GM19193 (cell line): ENCODE results near the gene SLC26A6.

Experiments
- POLR2A ChIP-seq: IDR thresholded peaks from 4 replicates; pipeline ENCODE4 v1.6.1; 2011; ENCODE audit not compliant: insufficient read depth, insufficient read length; ENCODE audit errors: extremely low read depth

SLC26A6 gene

DNA sequence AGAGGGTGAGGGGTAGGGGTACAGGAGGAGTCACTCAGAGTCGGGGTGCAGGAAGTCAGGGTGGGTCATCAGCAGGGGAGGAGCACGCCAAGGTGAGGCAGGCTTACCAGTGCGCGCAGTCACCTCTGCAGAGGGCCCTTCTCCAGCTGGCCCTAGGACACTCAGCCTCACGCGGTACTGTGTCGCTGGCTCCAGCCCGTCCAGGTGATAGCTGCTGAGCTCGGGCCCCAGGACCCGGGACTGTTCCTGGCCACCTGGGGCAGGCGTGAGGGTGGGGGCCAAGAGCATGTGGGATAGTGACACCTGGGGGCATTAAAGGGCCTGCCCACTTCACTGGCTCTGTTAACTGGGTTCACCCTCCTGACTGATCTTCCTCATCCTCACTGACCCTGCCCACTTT, 47.6 kb downstream of the SLC26A6 start:
- no peak for TF ChIP-seq POLR2A

GRCh38 chr3:48585411-48585810, 49.9 kb downstream of the SLC26A6 start:
- TF ChIP-seq POLR2A: no peak

DNA sequence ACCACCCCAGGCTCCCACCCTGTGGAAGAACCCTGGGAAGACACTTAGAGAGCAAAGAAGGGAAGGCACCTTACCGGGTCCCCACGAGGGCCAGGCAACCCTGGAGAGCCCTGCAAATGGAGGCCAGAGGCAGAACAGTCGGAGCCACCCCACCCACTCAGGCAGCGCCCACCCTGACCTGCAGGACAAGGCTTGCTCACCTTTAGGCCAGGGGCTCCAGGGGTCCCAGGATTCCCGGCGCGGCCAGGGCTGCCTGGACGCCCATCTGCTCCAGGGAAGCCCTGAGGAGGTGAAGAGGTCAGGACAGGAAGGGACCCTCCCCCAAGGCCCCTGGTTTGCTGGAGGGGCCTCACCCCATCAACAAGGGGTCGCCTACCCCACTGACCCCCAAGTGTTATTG, 50.4 kb downstream of the SLC26A6 start:
- no peak for TF ChIP-seq POLR2A

DNA sequence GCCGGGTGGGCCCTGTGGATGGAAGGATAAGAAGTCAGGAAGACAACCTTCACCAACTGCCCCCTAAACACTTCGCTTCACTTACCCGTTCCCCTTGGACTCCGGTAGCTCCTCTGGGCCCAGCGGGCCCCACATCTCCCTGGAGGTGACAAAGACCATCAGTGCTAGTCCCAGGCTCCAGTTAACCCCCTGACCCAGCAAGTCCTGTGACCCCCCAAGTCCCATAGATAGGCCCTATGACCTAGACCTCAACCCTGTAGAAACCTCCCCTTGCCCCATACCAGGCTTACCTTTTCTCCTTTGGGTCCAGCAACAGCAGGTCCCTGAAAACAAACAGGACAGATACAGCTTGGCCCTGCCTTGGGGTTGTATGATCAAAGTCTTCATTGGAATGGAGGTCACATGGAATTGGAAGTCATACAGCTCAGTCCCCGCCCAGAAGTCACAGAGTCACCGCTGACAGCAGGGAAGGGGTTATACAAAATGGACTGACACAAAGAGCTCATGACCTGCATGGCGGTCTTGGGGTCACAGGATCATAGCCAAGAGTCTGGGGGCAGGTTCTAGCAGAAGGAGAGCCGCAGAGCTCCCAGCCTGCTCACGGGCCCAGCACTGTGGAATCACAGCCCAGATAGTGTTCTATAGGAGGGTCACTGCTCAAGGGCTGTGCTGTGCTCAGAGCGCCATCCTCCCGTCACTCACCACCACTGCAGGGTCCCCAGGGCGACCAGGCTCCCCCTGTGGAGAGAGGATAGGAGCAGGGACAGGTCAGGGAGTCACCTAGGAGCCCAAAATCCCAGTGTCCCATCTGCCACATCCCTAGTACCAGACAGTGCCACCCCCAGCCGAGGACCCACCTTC, 53.4 kb downstream of the SLC26A6 start:
- TF ChIP-seq POLR2A: no peak

- TF ChIP-seq POLR2A: no peak
Measured at GRCh38 chr3:48576647-48577046, 58.6 kb downstream of the SLC26A6 start.
